Endodermal cell (in vitro differentiated cells): ENCODE results near the gene TGM3. TPM values are rescaled to one million over a fixed set of nuclear protein-coding genes. Genes with fewer than 3 reads are reported as not detected.

ENCODE experiments used
- DNase-seq: peaks from one replicate; pipeline ENCODE4 v3.0.0-alpha.2; 2017
- H3K27ac ChIP-seq: 2 replicates; pipeline ENCODE4 v1.5.1; 2013; ENCODE audit warnings: mild to moderate bottlenecking, low read depth, low read length, moderate library complexity
- H3K27me3 ChIP-seq: 2 replicates; pipeline ENCODE4 v1.6.1; 2013; ENCODE audit warnings: mild to moderate bottlenecking, low read length, moderate library complexity; ENCODE audit not compliant: insufficient read depth, control insufficient read depth, poor library complexity, severe bottlenecking
- H3K36me3 ChIP-seq: 2 replicates; pipeline ENCODE4 v1.7.0; 2013; ENCODE audit warnings: mild to moderate bottlenecking, low read length, moderate library complexity; ENCODE audit not compliant: control insufficient read depth, insufficient read depth
- H3K4me1 ChIP-seq: one replicate; pipeline ENCODE4 v1.7.0; 2013; ENCODE audit warnings: low read length; ENCODE audit not compliant: control insufficient read depth, insufficient read depth
- H3K4me3 ChIP-seq: 2 replicates; pipeline ENCODE4 v1.5.1; 2013; ENCODE audit warnings: mild to moderate bottlenecking, low read length, moderate library complexity
- H3K9ac ChIP-seq: 2 replicates; pipeline ENCODE4 v1.6.1; 2013; ENCODE audit warnings: mild to moderate bottlenecking, low read length, moderate library complexity; ENCODE audit not compliant: poor library complexity, severe bottlenecking; ENCODE audit errors: extremely low read depth
- H3K9me3 ChIP-seq: 2 replicates; pipeline ENCODE4 v1.6.1; 2013; ENCODE audit warnings: mild to moderate bottlenecking, low read length, moderate library complexity; ENCODE audit not compliant: control insufficient read depth
- H3K27ac Mint-ChIP-seq: 2 replicates; pipeline ENCODE4 v1.8.0; 2020; ENCODE audit warnings: mixed read lengths
- H3K27me3 Mint-ChIP-seq: 2 replicates; pipeline ENCODE4 v1.8.0; 2021; ENCODE audit warnings: mild to moderate bottlenecking, mixed read lengths; ENCODE audit not compliant: insufficient read depth
- H3K36me3 Mint-ChIP-seq: 2 replicates; pipeline ENCODE4 v1.8.0; 2020; ENCODE audit warnings: low read depth, mixed read lengths
- H3K4me1 Mint-ChIP-seq: 2 replicates; pipeline ENCODE4 v1.8.0; 2020; ENCODE audit warnings: mixed read lengths
- H3K4me3 Mint-ChIP-seq: 2 replicates; pipeline ENCODE4 v1.8.0; 2020; ENCODE audit warnings: mild to moderate bottlenecking, moderate library complexity, mixed read lengths
- H3K9me3 Mint-ChIP-seq: 2 replicates; pipeline ENCODE4 v1.8.0; 2020; ENCODE audit warnings: mild to moderate bottlenecking, mixed read lengths
- CTCF ChIP-seq: fragments of 200-600 bp; sonication (generic); conservative IDR thresholded peaks from 2 replicates; pipeline ENCODE4 v1.5.0; 2021; ENCODE audit warnings: antibody characterized with exemption, mild to moderate bottlenecking
- WGBS, 2 experiments: methylation state at CpG; one replicate each; pipeline versions ENCODE4 v1.1.5 to v1.1.7; 2013; ENCODE audit warnings: missing lambda C conversion rate in 2 of 2, mixed read lengths in 1 of 2; ENCODE audit not compliant: insufficient coverage in 1 of 2, insufficient read length in 1 of 2; 5-methylcytosine and 5-hydroxymethylcytosine counted together
- total RNA-seq, 2 donors: library from RNA; stranded (reverse); fragmentation: NEBNext Ultra II Directional in 1 of 2; extraction: Animal tissue kit (Norgen Biotek cat#: 25700) in 1 of 2; gene quantifications; 2 replicates in 1 of 2; 3 replicates in 1 of 2; pipeline ENCODE4 v1.2.1, GENCODE V29; 2021

Gene TGM3
- total RNA-seq, 2 donors from 2014 or later: 0.29 to 0.38 TPM

- H3K4me3 Mint-ChIP-seq: no peak overlapping the region
- Histone ChIP-seq H3K27ac (no peak overlapping the region), H3K4me3 (no peak overlapping the region), H3K36me3 (no peaks in the 10 kb centered on the region), H3K4me1 (no peaks in the 10 kb centered on the region), H3K9ac (no peak overlapping the region), H3K27me3 (no peaks in the 10 kb centered on the region), H3K9me3 (no peaks in the 10 kb centered on the region)
- no peaks in the 10 kb centered on the region for H3K36me3 Mint-ChIP-seq
- WGBS, 2 experiments: 92 to 95% methylated on average over 10 to 11 of the region's 11 CpGs
- peaks cover 2% of the 10 kb centered on the region for H3K27me3 Mint-ChIP-seq
- no peak overlapping the region for H3K27ac Mint-ChIP-seq
- H3K4me1 Mint-ChIP-seq: no peaks in the 10 kb centered on the region
- no peaks in the 10 kb centered on the region for H3K9me3 Mint-ChIP-seq
- no peak for DNase-seq
- TF ChIP-seq CTCF: peak; percentile 49
Measured at GRCh38 chr20:2340136-2340535, 44.3 kb downstream of the TGM3 start.

DNA sequence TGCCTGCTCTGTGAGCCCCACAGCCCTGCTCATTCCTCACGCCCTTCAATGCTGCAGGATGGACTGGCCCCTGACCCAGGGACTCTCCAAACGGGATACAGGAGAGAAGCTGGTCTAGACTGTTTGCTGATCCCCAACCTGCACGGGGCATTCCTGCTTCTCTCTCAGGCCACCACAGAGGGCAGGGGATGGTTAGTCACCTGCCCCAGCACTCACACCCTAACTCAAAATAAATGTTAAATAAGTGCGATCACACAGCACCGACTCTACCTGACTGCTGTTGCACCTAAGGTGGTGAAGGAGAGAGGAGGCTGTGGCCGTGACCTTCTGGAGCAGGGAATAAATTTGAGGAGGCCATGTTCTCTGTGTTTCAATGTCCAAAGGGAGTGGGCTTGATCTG, 45.0 kb downstream of the TGM3 start:
- Mint-ChIP-seq H3K27me3 (peaks cover 2% of the 10 kb centered on the region), H3K4me1 (no peaks in the 10 kb centered on the region), H3K9me3 (no peaks in the 10 kb centered on the region), H3K4me3 (no peak overlapping the region), H3K27ac (no peak overlapping the region), H3K36me3 (no peaks in the 10 kb centered on the region)
- H3K36me3 ChIP-seq: no peaks in the 10 kb centered on the region
- H3K27ac ChIP-seq: no peak overlapping the region
- H3K27me3 ChIP-seq: no peaks in the 10 kb centered on the region
- WGBS, 2 experiments: 90 to 96% methylated on average over 4 to 6 of the region's 6 CpGs
- no peak overlapping the region for H3K9ac ChIP-seq
- H3K4me1 ChIP-seq: no peaks in the 10 kb centered on the region
- no peak overlapping the region for H3K4me3 ChIP-seq
- no peak for TF ChIP-seq CTCF
- DNase-seq: no peak
- H3K9me3 ChIP-seq: no peaks in the 10 kb centered on the region

DNA sequence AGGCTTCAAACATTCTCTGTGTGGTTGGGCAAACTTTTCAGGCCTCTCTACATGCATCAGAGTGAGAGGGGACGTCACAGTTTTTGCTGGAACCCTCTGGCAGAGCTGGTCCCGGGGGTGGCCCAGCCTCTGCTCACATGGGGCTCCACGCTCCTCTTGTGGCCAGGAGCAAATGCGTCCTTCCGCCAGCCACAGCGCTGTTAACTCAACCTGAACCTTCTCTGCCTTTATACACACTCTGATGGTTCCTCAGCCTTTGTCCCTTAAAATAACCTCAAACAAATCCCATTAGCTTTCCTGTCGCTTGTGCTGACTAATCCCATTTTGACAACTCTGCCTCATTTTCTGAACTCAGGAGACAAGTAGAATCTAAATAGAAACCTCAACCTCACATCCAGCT, 45.5 kb downstream of the TGM3 start:
- Histone ChIP-seq H3K4me1 (no peaks in the 10 kb centered on the region), H3K36me3 (no peaks in the 10 kb centered on the region), H3K9ac (no peak overlapping the region), H3K9me3 (no peaks in the 10 kb centered on the region), H3K27ac (no peak overlapping the region), H3K4me3 (no peak overlapping the region), H3K27me3 (no peaks in the 10 kb centered on the region)
- no peak for DNase-seq
- Mint-ChIP-seq H3K4me3 (no peak overlapping the region), H3K27ac (no peak overlapping the region), H3K27me3 (peaks cover 2% of the 10 kb centered on the region), H3K36me3 (no peaks in the 10 kb centered on the region), H3K9me3 (no peaks in the 10 kb centered on the region), H3K4me1 (no peaks in the 10 kb centered on the region)
- TF ChIP-seq CTCF: no peak
- WGBS, 2 experiments: 90 to 92% methylated on average over 4 to 7 of the region's 7 CpGs
